ENCODE results near the gene CMIP.

Gene CMIP

GRCh38 chr16:81602256-81602776 lies 157.7 kb downstream of the CMIP start:
- Histone ChIP-seq H3K36me3 (ENCODE audit: control insufficient read depth, insufficient read depth, low read length) (no peaks in the 10 kb centered on the region), H3K27me3 (ENCODE audit: control insufficient read depth, insufficient read depth, low read length) (no peaks in the 10 kb centered on the region), H3K9ac (ENCODE audit: low read length) (no peak overlapping the region), H3K27ac (ENCODE audit: low read depth, low read length) (no peak overlapping the region), H3K4me1 (ENCODE audit: control insufficient read depth, insufficient read depth, low read length) (peaks cover 13% of the 10 kb centered on the region), H3K4me3 (ENCODE audit: low read length) (no peak overlapping the region)

- no peak overlapping the region for H3K9ac ChIP-seq (ENCODE audit: low read length)
- no peaks in the 10 kb centered on the region for H3K27me3 ChIP-seq (ENCODE audit: control insufficient read depth, insufficient read depth, low read length)
- no peak overlapping the region for H3K4me3 ChIP-seq (ENCODE audit: low read length)
- H3K4me1 ChIP-seq (ENCODE audit: control insufficient read depth, insufficient read depth, low read length): peaks cover 13% of the 10 kb centered on the region
- no peaks in the 10 kb centered on the region for H3K36me3 ChIP-seq (ENCODE audit: control insufficient read depth, insufficient read depth, low read length)
- no peak overlapping the region for H3K27ac ChIP-seq (ENCODE audit: low read depth, low read length)
Measured at GRCh38 chr16:81602792-81603191, 158.2 kb downstream of the CMIP start.

GRCh38 chr16:81604960-81605383 lies 160.4 kb downstream of the CMIP start:
- H3K27me3 ChIP-seq (ENCODE audit: control insufficient read depth, insufficient read depth, low read length): no peaks in the 10 kb centered on the region
- peak overlapping the region; percentile 33 for H3K27ac ChIP-seq (ENCODE audit: low read depth, low read length)
- H3K4me3 ChIP-seq (ENCODE audit: low read length): no peak overlapping the region
- H3K4me1 ChIP-seq (ENCODE audit: control insufficient read depth, insufficient read depth, low read length): peaks cover 13% of the 10 kb centered on the region
- no peak overlapping the region for H3K9ac ChIP-seq (ENCODE audit: low read length)
- H3K36me3 ChIP-seq (ENCODE audit: control insufficient read depth, insufficient read depth, low read length): no peaks in the 10 kb centered on the region

DNA sequence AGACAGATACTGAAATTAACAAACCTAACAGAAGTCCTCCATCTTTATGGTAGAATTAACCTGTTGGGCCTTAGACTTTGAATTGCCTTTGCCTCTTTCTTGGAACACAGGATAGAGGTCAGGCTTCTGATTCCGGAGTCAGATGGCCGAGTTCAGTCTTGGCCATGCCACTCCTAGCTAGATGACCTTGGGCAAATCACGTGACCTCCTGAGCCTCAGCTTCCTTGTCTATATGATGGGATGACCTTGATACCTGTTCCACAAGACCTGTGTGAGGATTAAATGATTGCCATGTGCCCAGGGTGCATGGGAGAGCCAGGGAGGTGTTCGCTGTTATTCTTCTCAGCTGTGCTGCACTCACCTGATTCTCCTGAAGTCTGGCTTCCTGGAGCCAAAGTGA lies 161.4 kb downstream of the CMIP start:
- H3K9ac ChIP-seq (ENCODE audit: low read length): no peak overlapping the region
- no peaks in the 10 kb centered on the region for H3K27me3 ChIP-seq (ENCODE audit: control insufficient read depth, insufficient read depth, low read length)
- no peak overlapping the region for H3K27ac ChIP-seq (ENCODE audit: low read depth, low read length)
- H3K36me3 ChIP-seq (ENCODE audit: control insufficient read depth, insufficient read depth, low read length): no peaks in the 10 kb centered on the region
- H3K4me3 ChIP-seq (ENCODE audit: low read length): no peak overlapping the region
- H3K4me1 ChIP-seq (ENCODE audit: control insufficient read depth, insufficient read depth, low read length): peaks cover 14% of the 10 kb centered on the region

DNA sequence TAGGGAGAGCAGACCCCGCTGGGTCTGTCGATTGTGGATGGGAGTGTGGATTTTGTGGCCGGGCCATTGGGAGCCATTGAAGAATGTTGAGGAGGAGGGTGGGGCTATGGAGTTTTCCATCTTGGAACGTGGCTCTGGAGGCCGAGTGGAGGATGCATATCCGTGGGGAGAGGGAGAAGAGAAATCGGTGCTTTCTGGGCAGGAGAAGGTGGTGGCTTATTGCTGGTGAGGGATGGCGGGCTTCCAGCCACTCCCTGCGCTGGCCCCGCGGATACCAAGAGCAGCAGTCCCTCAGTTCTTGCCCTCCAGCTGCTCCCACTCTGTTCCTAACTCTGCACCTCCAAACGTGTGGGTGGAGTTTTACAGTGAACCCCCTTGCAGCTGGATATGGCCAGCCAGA lies 162.4 kb downstream of the CMIP start:
- Histone ChIP-seq H3K4me1 (ENCODE audit: control insufficient read depth, insufficient read depth, low read length) (peaks cover 7% of the 10 kb centered on the region), H3K27ac (ENCODE audit: low read depth, low read length) (no peak overlapping the region), H3K4me3 (ENCODE audit: low read length) (no peak overlapping the region), H3K36me3 (ENCODE audit: control insufficient read depth, insufficient read depth, low read length) (no peaks in the 10 kb centered on the region), H3K9ac (ENCODE audit: low read length) (no peak overlapping the region), H3K27me3 (ENCODE audit: control insufficient read depth, insufficient read depth, low read length) (no peaks in the 10 kb centered on the region)

DNA sequence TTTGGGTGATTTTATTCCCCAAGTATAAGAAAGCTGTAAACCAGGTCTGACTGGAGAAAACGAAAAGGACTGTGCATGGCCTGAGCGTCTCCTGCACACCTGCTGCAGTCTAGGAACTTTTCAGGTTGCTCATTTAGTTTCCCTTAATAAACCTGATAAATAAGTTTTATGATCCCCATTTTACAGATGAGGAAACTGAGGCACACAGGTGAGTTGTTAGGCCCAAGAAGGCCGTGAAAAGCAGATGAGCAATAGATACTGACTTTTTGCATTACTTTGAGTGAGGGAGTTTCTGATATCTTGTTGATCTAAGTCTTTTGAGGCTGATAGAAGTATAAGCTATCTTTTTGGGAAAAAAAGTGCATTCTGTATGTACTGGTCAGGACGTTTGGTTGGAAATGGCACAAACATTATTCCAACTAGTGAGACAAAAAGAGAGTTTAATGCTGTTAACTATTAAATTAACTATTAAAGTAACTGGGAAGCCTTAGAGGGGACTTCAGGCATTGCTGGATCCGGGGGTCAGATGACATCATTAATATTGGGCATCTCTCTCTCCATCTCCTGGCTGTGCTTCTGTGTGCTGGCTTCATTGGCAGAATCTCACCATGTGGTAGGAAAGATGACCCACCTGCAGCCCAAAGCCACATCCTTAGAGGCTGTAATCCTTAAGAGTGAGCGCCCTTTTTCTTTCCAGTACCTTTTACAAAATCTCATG lies 163.4 kb downstream of the CMIP start:
- Histone ChIP-seq H3K4me1 (ENCODE audit: control insufficient read depth, insufficient read depth, low read length) (peaks cover 7% of the 10 kb centered on the region), H3K9ac (ENCODE audit: low read length) (no peak overlapping the region), H3K4me3 (ENCODE audit: low read length) (no peak overlapping the region), H3K36me3 (ENCODE audit: control insufficient read depth, insufficient read depth, low read length) (no peaks in the 10 kb centered on the region), H3K27ac (ENCODE audit: low read depth, low read length) (no peak overlapping the region), H3K27me3 (ENCODE audit: control insufficient read depth, insufficient read depth, low read length) (no peaks in the 10 kb centered on the region)

DNA sequence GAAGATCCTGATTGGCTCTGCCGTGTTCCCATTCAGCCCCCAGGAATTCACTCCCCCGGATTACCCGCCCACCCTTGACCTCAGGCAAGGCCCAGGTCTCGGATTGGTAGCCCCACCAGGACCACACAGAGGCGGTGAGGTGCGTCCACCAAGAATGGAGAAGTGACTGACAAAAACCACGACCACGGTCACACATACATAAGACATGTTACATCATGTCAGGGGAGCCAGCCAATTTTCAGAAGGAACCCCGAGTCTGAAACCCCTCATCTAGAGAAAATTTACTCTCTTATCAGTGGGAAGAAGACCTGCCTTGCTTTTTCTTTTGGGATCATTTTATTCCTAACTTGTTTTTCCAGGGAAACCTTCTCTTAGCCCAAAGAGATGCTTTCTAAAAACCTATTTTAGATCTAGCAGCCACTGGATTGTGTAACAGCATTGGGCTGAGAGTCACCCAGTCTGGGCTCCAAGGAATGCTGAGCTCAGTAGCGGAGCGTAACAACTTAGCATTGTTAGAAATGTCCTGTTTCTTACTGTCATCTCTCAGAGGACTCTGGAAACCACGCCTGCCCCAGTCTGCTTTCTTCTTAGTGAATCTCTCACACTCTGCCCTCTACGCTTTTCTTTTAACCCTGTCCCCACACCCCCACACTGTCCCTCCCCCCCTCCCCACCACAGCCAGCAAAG lies 164.1 kb downstream of the CMIP start:
- Histone ChIP-seq H3K9ac (ENCODE audit: low read length) (no peak overlapping the region), H3K4me1 (ENCODE audit: control insufficient read depth, insufficient read depth, low read length) (peaks cover 7% of the 10 kb centered on the region), H3K4me3 (ENCODE audit: low read length) (no peak overlapping the region), H3K36me3 (ENCODE audit: control insufficient read depth, insufficient read depth, low read length) (no peaks in the 10 kb centered on the region), H3K27me3 (ENCODE audit: control insufficient read depth, insufficient read depth, low read length) (no peaks in the 10 kb centered on the region), H3K27ac (ENCODE audit: low read depth, low read length) (no peak overlapping the region)

DNA sequence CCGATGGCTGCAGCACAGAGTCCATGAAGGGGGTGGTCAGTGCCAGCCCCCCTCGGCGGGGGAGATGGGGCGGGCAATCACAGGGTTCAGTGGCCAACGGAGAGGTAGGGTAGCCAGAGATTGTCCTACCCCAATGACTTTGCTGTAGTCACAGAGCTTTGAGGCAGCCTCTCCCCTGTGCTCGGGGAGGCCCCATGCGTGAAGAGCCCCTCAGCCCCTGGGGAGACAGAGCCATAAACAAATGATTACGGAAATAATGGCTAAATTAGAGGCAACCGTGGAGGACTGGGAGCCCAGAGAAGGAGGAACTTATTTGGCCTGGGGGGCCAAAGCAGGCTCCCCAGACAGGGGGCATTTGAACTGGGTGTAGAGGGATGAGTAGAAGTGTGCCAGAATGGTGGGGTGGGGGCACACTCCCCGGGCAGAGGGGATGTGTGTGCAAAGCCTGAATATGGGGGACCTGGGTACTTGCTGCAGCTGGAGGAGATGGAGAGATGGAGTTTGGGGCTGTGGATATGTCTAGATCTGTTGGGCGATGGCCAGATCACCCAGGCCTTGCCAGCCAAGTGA lies 164.8 kb downstream of the CMIP start:
- peaks cover 7% of the 10 kb centered on the region for H3K4me1 ChIP-seq (ENCODE audit: control insufficient read depth, insufficient read depth, low read length)
- no peaks in the 10 kb centered on the region for H3K27me3 ChIP-seq (ENCODE audit: control insufficient read depth, insufficient read depth, low read length)

DNA sequence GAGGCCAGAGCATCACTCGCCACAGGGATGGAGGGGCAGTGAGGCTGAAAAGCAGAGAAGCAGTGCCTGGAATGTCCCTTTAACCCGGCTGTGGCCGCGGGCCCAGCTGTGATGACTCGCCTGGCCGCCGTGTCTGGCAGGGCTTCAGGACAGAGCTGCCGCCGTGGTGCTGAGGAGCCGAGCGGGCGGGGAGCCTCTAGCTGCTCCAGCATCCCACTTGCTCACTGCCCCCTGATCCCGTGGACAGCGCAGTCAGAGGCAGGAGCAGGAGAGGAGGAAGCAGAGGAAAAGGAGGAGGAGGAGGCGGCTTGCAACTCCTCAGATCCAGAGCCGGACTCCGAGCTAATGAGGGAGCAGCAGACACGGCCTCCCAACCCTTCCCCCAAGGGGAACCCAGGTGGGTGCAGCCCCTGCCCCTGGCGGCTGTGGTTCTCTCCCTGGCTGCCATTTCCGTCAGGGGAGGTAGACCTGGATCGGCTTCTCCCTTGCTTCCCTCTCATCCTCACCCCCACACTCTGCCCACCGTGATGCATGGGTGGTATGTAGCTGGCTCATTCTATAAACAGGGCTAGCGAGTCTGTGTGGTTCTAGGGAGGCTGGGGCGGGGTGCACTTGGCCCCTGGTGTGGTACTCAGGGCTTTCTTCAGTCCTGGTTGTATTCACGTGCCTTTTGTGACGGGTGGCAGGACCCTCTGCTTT lies 165.7 kb downstream of the CMIP start:
- Histone ChIP-seq H3K4me1 (ENCODE audit: control insufficient read depth, insufficient read depth, low read length) (peaks cover 7% of the 10 kb centered on the region), H3K4me3 (ENCODE audit: low read length) (no peak overlapping the region), H3K9ac (ENCODE audit: low read length) (no peak overlapping the region), H3K27me3 (ENCODE audit: control insufficient read depth, insufficient read depth, low read length) (no peaks in the 10 kb centered on the region), H3K27ac (ENCODE audit: low read depth, low read length) (no peak overlapping the region), H3K36me3 (ENCODE audit: control insufficient read depth, insufficient read depth, low read length) (no peaks in the 10 kb centered on the region)

More for the DNA sequence above, 164.8 kb downstream of the CMIP start:
- no peak overlapping the region for H3K4me3 ChIP-seq (ENCODE audit: low read length)
- H3K9ac ChIP-seq (ENCODE audit: low read length): no peak overlapping the region
- no peak overlapping the region for H3K27ac ChIP-seq (ENCODE audit: low read depth, low read length)
- H3K36me3 ChIP-seq (ENCODE audit: control insufficient read depth, insufficient read depth, low read length): no peaks in the 10 kb centered on the region

- Histone ChIP-seq H3K27me3 (ENCODE audit: control insufficient read depth, insufficient read depth, low read length) (no peaks in the 10 kb centered on the region), H3K9ac (ENCODE audit: low read length) (no peak overlapping the region), H3K4me3 (ENCODE audit: low read length) (no peak overlapping the region), H3K4me1 (ENCODE audit: control insufficient read depth, insufficient read depth, low read length) (peaks cover 7% of the 10 kb centered on the region), H3K36me3 (ENCODE audit: control insufficient read depth, insufficient read depth, low read length) (no peaks in the 10 kb centered on the region), H3K27ac (ENCODE audit: low read depth, low read length) (no peak overlapping the region)
Measured at GRCh38 chr16:81610936-81611335, 166.3 kb downstream of the CMIP start.

GRCh38 chr16:81611721-81612120 lies 167.1 kb downstream of the CMIP start:
- Histone ChIP-seq H3K27ac (ENCODE audit: low read depth, low read length) (no peak overlapping the region), H3K4me3 (ENCODE audit: low read length) (no peak overlapping the region), H3K9ac (ENCODE audit: low read length) (no peak overlapping the region), H3K27me3 (ENCODE audit: control insufficient read depth, insufficient read depth, low read length) (no peaks in the 10 kb centered on the region), H3K4me1 (ENCODE audit: control insufficient read depth, insufficient read depth, low read length) (peaks cover 11% of the 10 kb centered on the region), H3K36me3 (ENCODE audit: control insufficient read depth, insufficient read depth, low read length) (no peaks in the 10 kb centered on the region)

Data from rectal smooth muscle tissue (tissue), 1 donor.